Liver (tissue), 9 donors: Measurements from ENCODE around the gene CPT1B. TPM values are rescaled to one million over a fixed set of nuclear protein-coding genes. Genes with fewer than 3 reads are reported as not detected.

Experiments
- DNase-seq: peaks from one replicate; pipeline ENCODE4 v3.0.0-alpha.2; 2017; ENCODE audit warnings: low spot score
- H3K27ac ChIP-seq, 2 donors: one replicate each; pipeline ENCODE4 v1.7.0; 2013; ENCODE audit warnings: inconsistent platforms in 2 of 2, low read length in 2 of 2, control low read depth in 1 of 2, low read depth in 1 of 2, mild to moderate bottlenecking in 1 of 2
- H3K27me3 ChIP-seq, 4 donors: one replicate each; pipeline versions ENCODE4 v1.6.1 to v1.7.0; 2013; ENCODE audit warnings: low read length in 3 of 4, inconsistent platforms in 1 of 4, mild to moderate bottlenecking in 1 of 4, moderate library complexity in 1 of 4; ENCODE audit not compliant: control insufficient read depth in 4 of 4, insufficient read depth in 4 of 4
- H3K36me3 ChIP-seq, 4 donors: one replicate each; pipeline versions ENCODE4 v1.6.1 to v1.7.0; 2013; ENCODE audit warnings: low read length in 3 of 4, mild to moderate bottlenecking in 3 of 4, low read depth in 1 of 4, moderate library complexity in 1 of 4; ENCODE audit not compliant: control insufficient read depth in 4 of 4, insufficient read depth in 3 of 4
- H3K4me1 ChIP-seq, 4 donors: one replicate each; pipeline versions ENCODE4 v1.6.1 to v1.7.0; 2013; ENCODE audit warnings: low read length in 3 of 4, mild to moderate bottlenecking in 3 of 4, moderate library complexity in 1 of 4; ENCODE audit not compliant: control insufficient read depth in 4 of 4, insufficient read depth in 4 of 4
- H3K4me3 ChIP-seq, 3 donors: one replicate each; pipeline versions ENCODE4 v1.6.1 to v1.7.0; 2013; ENCODE audit warnings: low read length in 3 of 3, control low read depth in 1 of 3, low read depth in 1 of 3, mild to moderate bottlenecking in 1 of 3
- H3K9ac ChIP-seq, 2 donors: one replicate each; pipeline ENCODE4 v1.7.0; 2013; ENCODE audit warnings: low read length in 2 of 2, mild to moderate bottlenecking in 2 of 2, moderate library complexity in 2 of 2, control low read depth in 1 of 2, low read depth in 1 of 2
- H3K9me3 ChIP-seq, 4 donors: one replicate each; pipeline versions ENCODE4 v1.6.1 to v1.7.0; 2013; ENCODE audit warnings: low read length in 3 of 4; ENCODE audit not compliant: control insufficient read depth in 4 of 4
- ATF3 ChIP-seq: IDR thresholded peaks from 2 replicates; pipeline ENCODE4 v1.6.1; 2016; ENCODE audit warnings: antibody characterized with exemption
- EGR1 ChIP-seq, 2 donors: IDR thresholded peaks; 2 replicates each; pipeline ENCODE4 v1.6.1; 2016 to 2018; ENCODE audit warnings: antibody characterized with exemption in 2 of 2, low read depth in 2 of 2
- FOXA2 ChIP-seq: IDR thresholded peaks from 2 replicates; pipeline ENCODE4 v1.6.1; 2016; ENCODE audit warnings: antibody characterized with exemption
- GABPA ChIP-seq, 2 donors: IDR thresholded peaks in 1 of 2; conservative IDR thresholded peaks in 1 of 2; 2 replicates each; pipeline ENCODE4 v1.6.1; 2016; ENCODE audit warnings: antibody characterized with exemption in 2 of 2, mild to moderate bottlenecking in 1 of 2, moderate library complexity in 1 of 2
- HNF4A ChIP-seq, 2 donors: conservative IDR thresholded peaks; 2 replicates each; pipeline ENCODE4 v1.6.1; 2016; ENCODE audit warnings: antibody characterized with exemption in 2 of 2, mild to moderate bottlenecking in 2 of 2
- HNF4G ChIP-seq: IDR thresholded peaks from 2 replicates; pipeline ENCODE4 v1.6.1; 2016; ENCODE audit warnings: antibody characterized with exemption
- JUND ChIP-seq, 2 donors: IDR thresholded peaks; 2 replicates each; pipeline ENCODE4 v1.6.1; 2016; ENCODE audit warnings: antibody characterized with exemption in 2 of 2
- MAX ChIP-seq: IDR thresholded peaks from 2 replicates; pipeline ENCODE4 v1.6.1; 2016; ENCODE audit warnings: antibody characterized with exemption
- NR2F2 ChIP-seq: IDR thresholded peaks from 2 replicates; pipeline ENCODE4 v1.6.1; 2016; ENCODE audit warnings: antibody characterized with exemption
- RAD21 ChIP-seq, 2 donors: IDR thresholded peaks; 2 replicates each; pipeline ENCODE4 v1.6.1; 2016; ENCODE audit warnings: antibody characterized with exemption in 2 of 2, mild to moderate bottlenecking in 2 of 2
- REST ChIP-seq: IDR thresholded peaks from 2 replicates; pipeline ENCODE4 v1.6.1; 2016; ENCODE audit warnings: antibody characterized with exemption, mild to moderate bottlenecking
- RXRA ChIP-seq, 2 donors: IDR thresholded peaks; 2 replicates each; pipeline ENCODE4 v1.6.1; 2017 to 2018; ENCODE audit warnings: antibody characterized with exemption in 2 of 2, mild to moderate bottlenecking in 1 of 2
- SP1 ChIP-seq: IDR thresholded peaks from 2 replicates; pipeline ENCODE4 v1.6.1; 2018; ENCODE audit warnings: antibody characterized with exemption, mild to moderate bottlenecking
- TAF1 ChIP-seq: conservative IDR thresholded peaks from 2 replicates; pipeline ENCODE4 v1.6.1; 2016; ENCODE audit warnings: antibody characterized with exemption, mild to moderate bottlenecking
- YY1 ChIP-seq: IDR thresholded peaks from 2 replicates; pipeline ENCODE4 v1.6.1; 2016; ENCODE audit warnings: antibody characterized with exemption, mild to moderate bottlenecking
- WGBS: extraction: QIAGEN DNeasy Blood & Tissue Kit; methylation state at CpG from one replicate; pipeline ENCODE4 v1.1.7; 2013; 5-methylcytosine and 5-hydroxymethylcytosine counted together
- polyA plus RNA-seq, 2 donors: library from polyadenylated mRNA; stranded (reverse) in 1 of 2; unstranded in 1 of 2; fragments of 200-250 nt in 1 of 2; fragments of >200 nt in 1 of 2; fragmentation: Nextera tagmentation in 1 of 2; extraction: Ambion mirVana in 1 of 2; gene quantifications; one replicate each; pipeline versions ENCODE4 v1.2.1 to v1.2.3, GENCODE V29; 2013 to 2015
- total RNA-seq, 2 donors: library from RNA; depleted of rRNA; stranded (reverse); fragments of >200 nt; gene quantifications; one replicate each; pipeline ENCODE4 v1.2.3, GENCODE V29; 2014
- TF ChIP-seq, protein P1 (sequence below): IDR thresholded peaks from 2 replicates; pipeline ENCODE4 v1.6.1; 2016; ENCODE audit warnings: antibody characterized with exemption
- donor health status: healthy.
- donor health status: healthy.
- donor health status: healthy.
- donor health status: healthy.
- donor health status: healthy.

The CPT1B gene
- total and polyA plus RNA-seq, 4 donors = 3.0 to 13.6 (median 4.9) TPM

DNA sequence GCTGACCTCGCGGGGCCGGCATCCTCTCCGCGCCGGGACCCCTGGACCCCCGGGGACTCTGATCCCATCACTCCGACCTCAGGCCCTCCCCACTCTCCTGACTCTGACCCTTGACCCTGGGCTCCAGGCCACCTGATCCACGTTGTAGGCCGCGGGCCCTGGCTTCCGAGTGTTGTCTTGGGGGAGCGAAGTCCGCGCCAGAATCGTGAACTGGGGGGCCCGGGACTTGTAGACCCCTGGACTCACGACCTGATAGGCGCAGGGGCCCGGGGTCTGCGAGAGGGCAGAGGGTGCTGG is 47.7 kb downstream of the CPT1B start:
- no peak for DNase-seq
- no peaks in the 10 kb centered on the region for H3K9me3 ChIP-seq

DNA sequence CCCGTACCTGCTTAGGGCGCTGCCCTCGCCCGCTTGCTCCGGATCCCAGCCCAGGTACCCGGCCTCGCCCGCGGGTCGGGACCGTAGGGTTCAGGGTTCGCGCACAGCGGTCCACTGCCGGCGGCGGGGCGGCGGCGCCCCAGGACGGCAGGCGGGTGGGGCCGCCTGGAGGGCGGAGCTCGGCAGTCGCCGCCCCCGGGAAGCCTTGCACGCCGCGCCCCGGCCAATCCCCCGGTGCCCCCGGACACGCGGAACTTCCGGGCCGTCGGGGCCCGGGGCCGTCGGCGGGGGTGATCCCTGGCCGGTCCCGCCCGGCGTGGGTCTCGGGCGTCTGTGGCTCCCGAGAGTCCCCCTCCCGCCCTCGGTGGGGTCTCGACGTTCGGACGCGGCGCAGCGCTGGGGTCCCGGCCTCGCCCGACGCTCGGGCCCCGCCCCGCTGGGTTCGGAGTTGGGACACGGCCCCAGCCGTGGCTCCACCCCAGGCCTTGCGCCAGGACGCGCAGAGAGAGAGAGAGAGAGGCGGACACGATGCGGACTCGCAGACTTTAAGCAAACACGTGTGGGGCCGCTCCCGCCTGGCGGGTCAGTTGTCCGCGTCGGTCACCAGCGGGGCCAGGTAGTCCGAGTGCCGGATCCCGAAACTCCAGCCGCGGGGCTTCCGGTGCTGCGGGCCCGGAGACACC is 48.2 kb downstream of the CPT1B start, which contains the start of gene TYMP:
TYMP (minus strand) TSS at position 116 of the 683 bp plus-strand sequence. CDS start 303 bp downstream, outside the sequence.
- no peaks in the 10 kb centered on the region for H3K27me3 ChIP-seq
- H3K9me3 ChIP-seq = no peaks in the 10 kb centered on the region
- H3K4me3 ChIP-seq = peak within 1 kb of the TSS; percentile 62 to 93 (median 90)
- DNase-seq = peak; percentile 71
- H3K36me3 ChIP-seq = no peaks in the 10 kb centered on the region
- TF ChIP-seq HNF4G = no peak
- peak; percentile 55 for TF ChIP-seq MAX
- peak in 1 of 2 donors; percentile 50 for TF ChIP-seq RXRA (IDR thresholded peaks at IDR 0.05)
- peak in 1 of 2 donors; percentile 3 for TF ChIP-seq EGR1 (IDR thresholded peaks at IDR 0.05; ENCODE audit: low read depth in 2 of 2)
- peaks cover 4 to 45% (median 24%) of the 10 kb centered on the region in 4 donors for H3K4me1 ChIP-seq
- peak within 1 kb of the TSS; percentile 71 to 76 for H3K9ac ChIP-seq
- under 1% methylated on average over 92 of the region's 92 CpGs for WGBS
- peak within 1 kb of the TSS; percentile 92 to 98 for H3K27ac ChIP-seq

More for the DNA sequence above, 47.7 kb downstream of the CPT1B start:
- TF ChIP-seq HNF4G (peak; percentile 59), ATF3 (no peak), RXRA (IDR thresholded peaks at IDR 0.05) (peak; percentile 55 to 76), SP1 (peak; percentile 75), EGR1 (IDR thresholded peaks at IDR 0.05; ENCODE audit: low read depth in 2 of 2) (peak in 1 of 2 donors; percentile 3), MAX (peak; percentile 10), HNF4A (conservative IDR thresholded peaks at IDR 0.05) (peak in 1 of 2 donors; percentile 81), NR2F2 (peak; percentile 86), REST (no peak), GABPA (IDR thresholded peaks at IDR 0.05 in 1 of 2, conservative IDR thresholded peaks at IDR 0.05 in 1 of 2) (no peak), TAF1 (no peak)
- H3K27ac ChIP-seq = peak overlapping the region; percentile 92 to 98
- H3K9ac ChIP-seq = peak overlapping the region; percentile 71
- no peaks in the 10 kb centered on the region for H3K27me3 ChIP-seq
- under 1% methylated on average over 21 of the region's 21 CpGs for WGBS
- no peaks in the 10 kb centered on the region for H3K36me3 ChIP-seq
- peaks cover 4 to 41% (median 23%) of the 10 kb centered on the region in 4 donors for H3K4me1 ChIP-seq
- peak overlapping the region; percentile 58 to 93 (median 90) for H3K4me3 ChIP-seq

DNA sequence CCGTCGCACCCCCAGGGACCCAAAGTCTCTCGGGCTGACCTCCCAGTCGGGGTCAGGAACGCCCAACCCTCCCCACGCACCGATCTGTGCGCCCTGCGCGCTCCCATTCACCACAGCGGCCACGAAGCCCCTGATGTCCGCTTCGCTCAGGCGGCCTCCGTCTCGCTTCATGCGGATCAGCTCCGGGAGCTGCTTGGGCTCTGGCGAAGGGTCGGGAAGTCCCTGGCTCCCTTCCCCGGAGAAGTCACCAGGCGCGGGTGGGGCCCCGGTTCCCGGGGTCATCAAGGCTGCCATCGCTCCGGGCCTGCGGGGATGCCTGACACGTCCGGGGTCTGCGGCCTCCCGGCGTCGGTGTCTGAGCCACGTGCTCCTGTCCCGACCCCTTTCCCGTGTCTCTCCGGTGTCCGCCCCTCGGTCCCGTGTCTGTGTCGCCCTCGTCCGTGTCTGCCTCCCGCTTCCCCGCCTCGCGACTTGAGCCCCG is 48.8 kb downstream of the CPT1B start:
- Histone ChIP-seq H3K9me3 (no peaks in the 10 kb centered on the region), H3K27ac (peak overlapping the region; percentile 92 to 98), H3K4me1 (peaks cover 6 to 51% (median 27%) of the 10 kb centered on the region in 4 donors), H3K9ac (peak overlapping the region in 1 of 2 donors; percentile 76), H3K27me3 (no peaks in the 10 kb centered on the region), H3K4me3 (peak overlapping the region; percentile 48 to 93 (median 64)), H3K36me3 (no peaks in the 10 kb centered on the region)
- no peak for DNase-seq
- WGBS = 22% methylated on average over 50 of the region's 50 CpGs
- TF ChIP-seq NR2F2 = no peak
- TF ChIP-seq HNF4G = no peak
- no peak for TF ChIP-seq YY1
- TF ChIP-seq TAF1 = no peak
- TF ChIP-seq REST = no peak
- TF ChIP-seq, protein P1, sequence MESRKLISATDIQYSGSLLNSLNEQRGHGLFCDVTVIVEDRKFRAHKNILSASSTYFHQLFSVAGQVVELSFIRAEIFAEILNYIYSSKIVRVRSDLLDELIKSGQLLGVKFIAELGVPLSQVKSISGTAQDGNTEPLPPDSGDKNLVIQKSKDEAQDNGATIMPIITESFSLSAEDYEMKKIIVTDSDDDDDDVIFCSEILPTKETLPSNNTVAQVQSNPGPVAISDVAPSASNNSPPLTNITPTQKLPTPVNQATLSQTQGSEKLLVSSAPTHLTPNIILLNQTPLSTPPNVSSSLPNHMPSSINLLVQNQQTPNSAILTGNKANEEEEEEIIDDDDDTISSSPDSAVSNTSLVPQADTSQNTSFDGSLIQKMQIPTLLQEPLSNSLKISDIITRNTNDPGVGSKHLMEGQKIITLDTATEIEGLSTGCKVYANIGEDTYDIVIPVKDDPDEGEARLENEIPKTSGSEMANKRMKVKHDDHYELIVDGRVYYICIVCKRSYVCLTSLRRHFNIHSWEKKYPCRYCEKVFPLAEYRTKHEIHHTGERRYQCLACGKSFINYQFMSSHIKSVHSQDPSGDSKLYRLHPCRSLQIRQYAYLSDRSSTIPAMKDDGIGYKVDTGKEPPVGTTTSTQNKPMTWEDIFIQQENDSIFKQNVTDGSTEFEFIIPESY = no peak
- TF ChIP-seq SP1 = no peak
- no peak for TF ChIP-seq FOXA2
- TF ChIP-seq JUND (IDR thresholded peaks at IDR 0.05) = no peak
- TF ChIP-seq HNF4A (conservative IDR thresholded peaks at IDR 0.05) = no peak
- no peak for TF ChIP-seq RAD21 (IDR thresholded peaks at IDR 0.05)
